GM21529 (cell line): ENCODE results near the gene RELT.

Experiments used
- ATAC-seq: cut with Tn5 transposase; IDR thresholded peaks from one replicate; pipeline ENCODE4 v1.9.1; 2021; ENCODE audit not compliant: unreplicated experiment

RELT gene

GRCh38 chr11:73390601-73391565 lies 14.7 kb downstream of the RELT start:
- ATAC-seq = no peak

GRCh38 chr11:73391665-73392064 lies 15.5 kb downstream of the RELT start:
- ATAC-seq = no peak

GRCh38 chr11:73392108-73393010 lies 16.2 kb downstream of the RELT start:
- no peak for ATAC-seq

GRCh38 chr11:73393011-73393380 lies 16.8 kb downstream of the RELT start:
- no peak for ATAC-seq

GRCh38 chr11:73393479-73394415 lies 17.5 kb downstream of the RELT start:
- ATAC-seq = peak; percentile 50

- ATAC-seq = no peak
These were observed 18.5 kb downstream of the RELT start for GRCh38 chr11:73394416-73395296.

- no peak for ATAC-seq
These were observed 19.4 kb downstream of the RELT start for GRCh38 chr11:73395297-73396208.

GRCh38 chr11:73396251-73396930 lies 20.2 kb downstream of the RELT start:
- no peak for ATAC-seq

GRCh38 chr11:73396985-73397384 lies 20.8 kb downstream of the RELT start:
- no peak for ATAC-seq

- no peak for ATAC-seq
These were observed 21.4 kb downstream of the RELT start for GRCh38 chr11:73397468-73398131.

- no peak for ATAC-seq
These were observed 21.9 kb downstream of the RELT start for GRCh38 chr11:73398132-73398526.

- no peak for ATAC-seq
These were observed 22.5 kb downstream of the RELT start for GRCh38 chr11:73398721-73399120.

- no peak for ATAC-seq
These were observed 23.0 kb downstream of the RELT start for GRCh38 chr11:73399159-73399590.

- no peak for ATAC-seq
These were observed 23.4 kb downstream of the RELT start for GRCh38 chr11:73399636-73400035.

GRCh38 chr11:73400293-73400692 lies 24.1 kb downstream of the RELT start:
- ATAC-seq = no peak

- ATAC-seq = no peak
These were observed 25.2 kb downstream of the RELT start for GRCh38 chr11:73401217-73401923.
